ENCODE data around the gene CA5B.
"Not testable (repeated sequence)": the region's sequence is repeated elsewhere in the genome, so short reads cannot be mapped to it uniquely, and the experiment has no call there.

Gene CA5B, protein sequence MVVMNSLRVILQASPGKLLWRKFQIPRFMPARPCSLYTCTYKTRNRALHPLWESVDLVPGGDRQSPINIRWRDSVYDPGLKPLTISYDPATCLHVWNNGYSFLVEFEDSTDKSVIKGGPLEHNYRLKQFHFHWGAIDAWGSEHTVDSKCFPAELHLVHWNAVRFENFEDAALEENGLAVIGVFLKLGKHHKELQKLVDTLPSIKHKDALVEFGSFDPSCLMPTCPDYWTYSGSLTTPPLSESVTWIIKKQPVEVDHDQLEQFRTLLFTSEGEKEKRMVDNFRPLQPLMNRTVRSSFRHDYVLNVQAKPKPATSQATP

DNA sequence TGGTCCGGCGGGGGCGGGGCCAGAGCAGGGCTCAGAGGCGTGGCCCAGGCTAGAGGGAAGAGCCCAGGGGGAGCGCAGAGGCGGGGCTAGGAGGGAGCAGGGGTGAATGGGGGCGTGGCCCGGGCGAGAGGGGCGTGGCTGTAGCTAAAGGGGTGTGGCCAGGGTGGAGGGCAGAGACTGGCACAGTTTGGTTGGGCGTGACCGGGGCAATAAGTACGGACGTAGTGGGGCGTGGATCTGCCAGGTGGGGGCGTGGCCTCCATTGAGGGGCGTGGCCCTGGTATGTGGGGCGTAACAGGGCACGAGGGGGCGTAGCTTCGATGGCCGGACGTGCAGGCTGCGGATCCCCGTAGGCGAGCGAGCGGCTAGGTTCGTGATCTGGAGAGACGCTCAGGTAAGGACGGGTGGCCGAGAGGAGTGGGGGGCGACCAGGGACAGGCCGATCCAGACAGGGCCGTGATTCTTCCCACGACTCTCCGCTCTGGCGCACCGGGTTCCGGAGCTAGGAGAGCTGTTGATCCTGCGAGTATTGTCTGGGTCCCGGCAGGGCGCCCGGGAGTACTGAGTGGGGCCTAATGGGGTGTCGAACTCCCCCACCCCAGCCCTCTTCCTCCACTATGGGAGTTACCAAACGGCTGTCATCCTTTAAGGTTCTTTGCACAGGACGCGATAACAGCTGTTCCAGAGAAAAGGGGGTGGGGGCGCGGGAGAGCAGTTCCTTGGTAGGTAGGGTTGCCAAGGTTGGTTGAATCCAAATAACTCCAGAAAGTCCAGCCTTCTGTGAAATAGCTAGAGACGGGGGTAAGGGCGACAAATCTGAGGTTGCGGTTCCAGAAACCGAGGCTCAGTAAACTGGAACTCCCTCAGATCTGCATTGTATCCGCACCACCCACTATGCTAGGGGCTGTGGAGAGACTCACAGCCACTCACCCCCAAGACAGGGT is at the start of gene CA5B:
Gene CA5B, plus strand, starts transcription at position 312 of the 944 bp plus-strand sequence. CDS start 11,754 bp downstream, outside the sequence.
- DNase-seq (ENCODE audit: low read depth in 2 of 2, low spot score in 1 of 2): peak; percentile 95 to 100

DNA sequence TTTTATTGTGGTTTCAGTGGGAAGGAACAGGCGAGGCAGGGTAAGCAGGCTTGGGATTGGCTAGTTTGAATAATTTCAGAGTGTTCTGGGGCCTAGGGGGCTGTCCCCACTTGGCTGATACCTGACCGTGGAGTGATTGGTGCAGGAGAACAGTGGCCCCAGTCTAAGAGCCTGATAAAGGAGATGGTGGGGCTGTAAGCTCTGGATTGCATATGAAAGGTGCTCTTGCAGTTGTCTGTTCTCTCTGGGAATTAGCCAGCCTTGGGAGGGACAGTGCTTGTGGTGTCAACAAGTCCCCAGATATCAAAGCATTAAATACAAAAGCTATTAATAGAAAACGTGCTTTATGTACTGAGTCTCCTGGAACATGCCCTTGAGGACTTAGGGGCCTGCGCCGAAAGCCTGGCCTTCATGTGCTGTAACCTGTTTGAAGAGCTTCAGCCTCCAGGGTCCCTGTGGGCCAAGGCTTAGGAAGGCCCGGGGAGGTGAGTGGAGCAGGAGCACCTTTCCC is 43.1 kb upstream of the CA5B start:
- no peak for DNase-seq (ENCODE audit: low read depth in 2 of 2, low spot score in 1 of 2)

DNA sequence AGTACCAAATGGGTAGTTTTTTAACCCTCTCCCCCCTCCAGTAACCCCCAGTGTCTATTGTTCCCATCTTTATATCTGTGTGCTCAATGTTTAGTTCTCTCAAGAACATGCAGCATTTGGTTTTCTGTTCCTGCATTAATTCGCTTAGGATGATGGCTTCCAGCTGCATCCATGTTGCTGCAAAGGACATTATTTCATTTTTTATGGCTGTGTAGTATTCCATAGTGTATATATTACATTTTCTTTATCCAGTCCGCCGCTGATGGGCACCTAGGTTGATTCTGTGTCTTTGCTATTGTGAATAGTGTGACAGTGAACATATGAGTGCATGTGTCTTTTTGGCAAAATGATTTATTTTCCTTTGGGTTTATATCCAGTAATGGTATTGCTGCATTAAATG is 41.6 kb upstream of the CA5B start:
- DNase-seq (ENCODE audit: low read depth in 2 of 2, low spot score in 1 of 2): no peak

DNA sequence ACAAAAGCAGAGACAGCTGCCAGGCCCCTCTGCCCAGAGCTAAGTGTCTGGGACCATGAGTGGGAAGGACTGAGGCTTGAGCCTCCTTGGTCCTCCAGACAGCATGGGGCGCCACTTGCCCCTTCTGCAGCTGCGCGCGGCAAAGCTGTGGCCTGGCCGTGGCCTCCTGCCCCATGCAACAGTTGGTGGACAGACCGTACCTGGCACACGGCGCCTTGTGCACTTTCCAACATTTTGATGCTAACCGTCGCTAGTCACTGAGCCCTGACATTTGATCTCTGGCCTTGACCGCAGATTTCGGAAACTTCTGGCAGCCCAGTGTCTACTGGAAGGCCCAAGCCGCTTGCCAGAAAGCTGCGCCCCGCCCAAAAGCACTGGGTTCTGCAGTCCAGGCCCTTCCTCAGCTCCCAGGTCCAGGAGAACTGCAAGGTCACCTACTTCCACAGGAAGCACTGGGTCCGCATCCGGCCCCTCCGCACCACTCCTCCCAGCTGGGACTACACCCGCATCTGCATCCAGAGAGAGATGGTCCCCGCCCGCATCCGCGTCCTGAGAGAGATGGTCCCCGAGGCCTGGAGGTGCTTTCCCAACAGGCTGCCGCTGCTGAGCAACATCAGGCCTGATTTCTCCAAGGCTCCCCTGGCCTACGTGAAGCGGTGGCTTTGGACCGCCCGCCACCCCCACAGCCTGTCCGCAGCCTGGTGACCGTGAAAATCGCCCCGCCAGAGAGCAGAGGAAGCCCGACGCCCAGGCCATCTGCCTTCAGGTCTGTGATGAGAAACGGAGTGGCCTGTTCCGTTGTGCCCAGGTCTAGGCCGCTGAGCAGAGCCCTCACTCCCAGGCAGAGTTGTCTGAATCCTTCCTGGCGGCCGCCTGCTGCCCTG is 35.3 kb upstream of the CA5B start:
- no peak for DNase-seq (ENCODE audit: low read depth in 2 of 2, low spot score in 1 of 2)

DNA sequence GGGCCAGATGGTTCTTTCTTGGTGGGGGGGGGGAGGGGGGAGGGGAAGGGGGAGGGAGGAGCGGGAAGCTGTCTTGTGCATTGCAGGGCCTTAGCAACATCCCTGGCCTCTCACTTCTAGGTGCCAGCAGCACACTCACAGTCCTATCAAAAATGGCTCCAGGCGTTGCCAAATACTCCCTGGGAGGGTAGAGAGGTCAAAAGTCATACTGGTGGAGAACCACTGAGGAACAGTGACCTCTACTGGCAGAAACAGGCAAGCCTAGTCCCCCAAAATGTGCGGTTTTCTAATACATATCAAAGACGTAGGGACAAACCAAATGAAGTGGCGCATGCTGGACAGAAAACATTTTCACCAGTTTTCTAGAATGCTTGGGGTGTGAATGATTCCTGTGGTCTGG is 34.3 kb upstream of the CA5B start:
- DNase-seq (ENCODE audit: low read depth in 2 of 2, low spot score in 1 of 2): not testable (repeated sequence)

DNA sequence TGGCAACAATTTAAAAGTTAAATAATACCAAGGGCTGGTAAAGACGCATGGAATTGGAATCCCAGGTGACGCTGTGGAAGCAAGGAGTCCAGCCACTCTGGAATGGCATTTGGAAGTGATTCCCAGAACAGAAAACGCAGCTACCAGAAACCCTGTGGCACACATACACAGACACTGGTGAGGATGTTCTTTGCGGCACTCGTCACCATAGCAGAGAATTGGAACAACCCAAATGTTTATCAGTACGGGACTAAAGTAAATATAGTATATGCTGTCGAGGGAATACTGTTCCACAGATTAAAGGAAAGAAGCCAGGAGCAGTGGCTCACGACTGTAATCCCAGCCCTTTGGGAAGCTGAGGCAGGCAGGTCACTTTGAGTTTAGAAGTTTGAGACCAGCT is 33.8 kb upstream of the CA5B start:
- DNase-seq (ENCODE audit: low read depth in 2 of 2, low spot score in 1 of 2): not testable (repeated sequence)

DNA sequence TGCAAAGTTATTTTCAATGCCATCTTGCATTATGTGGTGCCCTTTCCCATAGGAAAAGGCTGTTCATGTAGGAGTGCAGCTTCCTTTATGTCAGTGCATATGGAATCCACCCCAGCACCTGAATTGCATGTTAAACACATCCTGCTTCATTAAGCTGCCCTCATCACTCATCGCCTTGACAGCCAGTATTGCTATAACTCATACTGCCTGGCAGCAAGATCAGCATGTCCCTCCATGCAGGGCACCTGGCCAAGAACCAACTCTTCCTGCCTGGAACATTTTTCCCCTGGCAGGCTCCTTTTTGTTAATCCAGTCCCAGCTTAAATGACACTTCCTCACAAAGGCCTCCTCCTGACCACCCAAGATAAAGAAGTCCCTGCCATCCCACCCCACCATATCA is 23.5 kb upstream of the CA5B start:
- DNase-seq (ENCODE audit: low read depth in 2 of 2, low spot score in 1 of 2): no peak

DNA sequence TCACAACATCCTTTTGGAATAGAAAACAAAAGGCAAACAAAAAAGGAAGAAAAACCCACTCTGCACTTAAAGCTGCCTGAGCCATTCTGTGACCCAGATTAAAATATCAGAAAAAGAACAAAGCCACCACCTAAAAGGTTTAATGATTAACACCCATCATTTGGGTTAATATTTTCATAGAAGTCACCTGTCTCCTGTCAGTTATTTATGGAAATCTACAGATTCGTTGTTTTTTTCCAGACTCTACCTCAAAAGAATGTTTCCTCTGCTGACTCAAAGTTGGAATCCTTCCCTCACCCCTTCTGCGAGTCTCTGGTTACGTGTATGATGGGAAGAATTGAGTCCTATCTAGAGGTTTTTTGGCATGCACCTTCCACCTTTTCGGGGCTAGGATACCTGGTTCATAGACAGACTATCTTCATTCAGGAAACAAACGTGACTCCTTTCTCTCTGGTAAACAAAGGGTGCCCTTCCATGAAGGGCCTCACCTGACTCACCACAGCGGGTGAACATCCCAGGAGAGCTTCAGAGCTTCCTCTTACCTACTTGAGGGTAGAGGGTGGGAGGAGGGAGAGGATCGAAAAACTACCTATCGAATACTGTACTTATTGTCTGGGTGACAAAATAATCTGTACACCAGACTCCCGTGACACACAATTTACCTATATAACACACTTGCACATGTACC is 19.6 kb upstream of the CA5B start:
- no peak for DNase-seq (ENCODE audit: low read depth in 2 of 2, low spot score in 1 of 2)

DNA sequence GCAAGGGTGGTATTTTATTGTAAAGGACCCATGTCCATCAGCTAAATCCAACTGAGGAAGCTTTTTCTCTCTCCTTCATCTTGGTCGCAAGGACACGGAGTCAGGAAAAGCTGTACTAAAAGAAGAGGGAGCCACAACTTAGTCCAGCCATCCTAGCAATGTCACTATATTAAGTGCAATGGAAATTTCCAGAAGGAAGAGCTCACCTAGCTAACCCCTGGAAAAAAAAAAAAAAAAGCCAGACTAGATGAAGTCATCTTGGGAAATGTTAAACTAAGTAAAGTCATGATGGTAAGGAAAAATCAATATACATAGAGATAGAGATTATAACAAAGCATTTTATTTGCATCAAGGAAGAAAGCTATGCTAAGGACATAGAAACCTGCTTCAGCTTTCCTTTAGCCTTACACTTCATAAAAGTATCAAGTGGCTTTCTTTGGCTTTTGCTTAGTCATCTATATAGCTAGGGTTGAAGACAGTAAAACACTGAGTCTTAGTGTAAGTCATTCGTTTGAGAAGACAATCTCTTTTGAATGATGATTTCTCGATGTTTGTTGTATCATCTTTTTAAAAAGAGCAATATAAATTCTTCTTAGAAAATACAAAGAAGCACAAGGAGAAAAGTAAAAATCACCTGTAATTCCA is 18.6 kb upstream of the CA5B start:
- no peak for DNase-seq (ENCODE audit: low read depth in 2 of 2, low spot score in 1 of 2)

DNA sequence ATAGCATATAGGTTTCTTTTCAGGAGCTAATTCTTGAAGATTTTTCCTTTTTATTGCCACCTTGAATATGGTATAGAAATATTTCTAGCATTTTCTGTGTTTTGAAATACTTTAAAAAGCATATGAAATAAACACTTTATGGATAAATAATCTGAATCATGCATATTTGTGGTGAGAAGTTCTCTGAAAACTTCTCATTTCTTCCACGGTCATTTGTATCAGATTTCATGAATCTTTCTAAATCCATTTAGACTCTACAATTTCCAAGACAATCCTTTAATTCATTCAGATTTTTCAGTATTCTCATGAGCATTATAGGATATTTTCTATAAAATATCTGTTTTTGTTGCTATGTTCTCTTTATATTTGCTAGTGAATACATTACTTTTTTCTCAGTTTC is 16.2 kb upstream of the CA5B start:
- no peak for DNase-seq (ENCODE audit: low read depth in 2 of 2, low spot score in 1 of 2)

DNA sequence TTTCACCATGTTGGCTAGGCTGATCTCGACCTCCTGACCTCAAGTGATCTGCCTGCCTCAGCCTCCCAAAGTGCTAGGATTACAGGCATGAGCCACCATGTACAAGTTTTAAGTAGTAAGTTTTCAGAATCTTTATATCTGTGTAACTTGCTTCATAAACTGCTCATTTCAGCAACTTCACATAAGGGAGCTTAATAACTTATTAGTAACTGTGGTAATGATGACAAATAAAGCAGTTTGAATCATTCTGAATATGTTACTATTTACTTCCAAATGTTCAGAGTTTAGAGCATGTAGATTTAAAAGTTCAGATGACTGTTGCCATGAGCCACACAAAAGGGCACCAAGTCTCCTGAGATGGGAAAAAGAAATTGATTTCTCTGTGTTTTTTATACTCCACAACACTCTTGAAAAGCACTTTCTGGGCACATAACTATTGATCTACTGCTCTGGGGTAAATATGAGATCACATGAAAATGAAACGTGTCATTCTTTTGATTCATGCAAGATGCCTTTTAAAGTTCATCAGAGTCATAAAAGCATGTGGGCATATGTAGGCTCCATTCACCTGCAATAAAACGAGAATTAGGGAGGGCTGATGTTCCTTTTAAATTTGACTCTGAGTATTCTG is 14.1 kb upstream of the CA5B start:
- DNase-seq (ENCODE audit: low read depth in 2 of 2, low spot score in 1 of 2): no peak

DNA sequence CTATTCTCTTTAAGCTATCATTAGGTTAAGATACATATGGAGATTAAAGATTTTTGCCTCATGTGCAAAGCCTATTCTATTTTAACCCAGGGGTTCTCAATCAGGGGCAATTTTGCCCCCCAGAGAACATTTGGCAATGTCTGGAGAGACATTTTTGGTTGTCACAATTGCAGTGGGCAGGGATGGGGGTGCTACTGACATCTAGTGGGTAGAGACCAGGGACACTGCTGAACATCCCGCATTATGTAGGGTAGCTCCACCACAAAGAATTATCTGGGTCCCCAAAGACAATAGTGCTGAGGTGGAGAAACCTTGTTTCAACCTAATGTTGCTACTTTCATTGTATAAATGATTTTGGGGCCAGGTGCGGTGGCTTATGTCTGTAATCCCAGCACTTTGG is 13.2 kb upstream of the CA5B start:
- DNase-seq (ENCODE audit: low read depth in 2 of 2, low spot score in 1 of 2): no peak

DNA sequence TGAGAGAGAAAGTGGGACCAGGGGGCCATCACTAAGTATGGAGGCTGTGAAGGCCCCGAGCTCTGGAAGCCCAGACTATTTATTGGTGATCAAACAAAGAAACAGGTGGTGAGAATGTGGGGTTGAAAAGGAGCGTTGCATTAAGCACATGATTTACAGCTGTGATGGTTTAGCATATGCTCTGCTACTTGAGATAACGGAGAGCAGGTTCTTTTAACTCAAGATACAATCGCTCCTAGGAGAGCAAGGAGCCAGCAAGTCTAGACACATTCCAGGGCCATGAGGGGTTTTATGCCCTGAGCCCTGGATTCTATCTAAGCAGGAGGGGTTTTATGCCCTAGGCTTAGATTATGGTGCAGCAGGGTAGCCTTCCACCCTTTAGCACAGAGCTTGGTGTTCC is 6.7 kb upstream of the CA5B start:
- not testable (repeated sequence) for DNase-seq (ENCODE audit: low read depth in 2 of 2, low spot score in 1 of 2)

DNA sequence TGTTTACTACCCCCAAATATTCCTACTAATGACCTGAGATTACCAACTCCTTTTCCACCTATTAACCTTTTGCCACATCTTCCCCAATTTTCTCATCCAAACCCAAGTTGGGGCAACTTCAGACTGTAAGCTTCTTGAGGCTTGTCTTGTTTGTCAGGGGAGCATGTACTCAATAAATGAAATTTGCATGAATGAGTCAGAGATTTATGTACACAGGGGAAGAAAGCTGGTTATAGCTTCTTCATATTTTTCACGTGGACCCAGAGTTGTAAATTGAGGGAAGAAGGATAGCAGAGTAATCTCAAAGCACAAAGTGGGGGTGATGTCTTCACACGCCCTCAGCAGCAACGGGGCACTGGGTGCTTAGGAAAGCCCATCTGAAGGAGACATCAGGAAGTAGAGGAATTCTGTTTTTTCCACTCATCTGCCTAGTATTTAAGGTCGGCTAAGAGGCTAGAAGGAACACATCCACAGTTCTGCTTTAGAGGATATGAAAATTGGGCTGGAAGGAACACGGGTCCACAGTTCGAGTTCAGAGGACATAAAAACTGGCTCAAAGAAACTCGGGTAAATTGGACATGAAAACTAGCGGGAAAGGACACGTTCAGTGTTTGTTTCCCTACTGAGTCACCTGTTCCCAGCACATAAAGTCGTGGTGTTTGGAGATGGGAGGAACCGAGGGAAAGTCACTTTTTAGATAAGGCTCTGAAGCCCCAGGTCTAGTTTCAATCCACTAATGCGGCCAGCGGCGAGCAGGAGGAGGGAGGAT is 696 bp upstream of the CA5B start:
- no peak for DNase-seq (ENCODE audit: low read depth in 2 of 2, low spot score in 1 of 2)

DNA sequence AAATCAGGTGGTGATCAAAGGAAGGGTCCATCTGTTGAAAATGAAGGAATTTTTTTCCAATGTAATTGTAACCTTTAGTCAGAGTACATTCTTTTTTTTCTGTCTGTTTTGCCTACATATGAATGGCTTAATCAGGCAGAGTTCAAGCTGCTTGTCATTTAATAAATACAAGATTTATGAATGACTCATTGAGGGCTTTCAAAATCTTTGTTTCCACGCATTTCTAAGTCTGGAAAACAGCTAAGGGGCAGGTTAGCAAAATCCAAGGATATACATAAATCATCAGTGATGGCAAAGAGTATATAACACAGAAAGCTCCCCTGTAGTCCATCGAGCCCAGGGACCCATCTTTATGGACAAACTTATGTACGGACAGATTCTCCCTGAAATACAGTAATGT is 1.8 kb downstream of the CA5B start:
- DNase-seq (ENCODE audit: low read depth in 2 of 2, low spot score in 1 of 2): no peak

DNA sequence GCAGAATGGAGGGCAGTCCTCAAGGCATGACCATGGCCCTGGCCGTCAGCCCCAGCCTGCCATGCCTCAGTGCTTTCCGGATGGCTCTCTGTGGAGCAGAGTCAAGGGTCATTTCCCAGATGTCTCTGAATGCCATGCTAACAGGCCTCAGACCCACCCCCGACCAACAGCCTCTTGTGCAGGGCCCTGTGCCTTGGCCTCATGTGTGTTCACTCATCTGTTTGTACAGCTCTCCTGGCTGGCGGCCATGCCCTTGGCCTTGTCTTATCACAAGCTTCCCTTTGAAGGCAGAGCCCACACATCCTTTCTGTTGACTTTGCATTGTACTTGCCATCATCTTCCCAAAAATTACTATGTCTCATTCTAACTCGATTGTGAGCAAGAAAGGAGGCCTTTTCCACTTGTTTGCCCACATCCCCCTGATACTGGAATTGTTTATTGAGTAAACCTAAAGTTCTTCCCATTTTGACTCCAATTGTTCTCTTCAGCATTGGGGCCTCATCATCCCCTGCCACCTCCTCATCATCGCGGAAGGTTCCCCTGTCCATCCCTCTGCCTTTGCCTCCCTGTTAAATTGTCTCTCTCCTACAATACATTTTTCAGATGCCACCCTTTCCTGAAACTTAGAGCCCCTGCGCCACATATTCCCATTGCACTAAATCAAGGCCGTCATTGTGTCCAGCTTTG is 6.3 kb downstream of the CA5B start:
- DNase-seq (ENCODE audit: low read depth in 2 of 2, low spot score in 1 of 2): no peak

DNA sequence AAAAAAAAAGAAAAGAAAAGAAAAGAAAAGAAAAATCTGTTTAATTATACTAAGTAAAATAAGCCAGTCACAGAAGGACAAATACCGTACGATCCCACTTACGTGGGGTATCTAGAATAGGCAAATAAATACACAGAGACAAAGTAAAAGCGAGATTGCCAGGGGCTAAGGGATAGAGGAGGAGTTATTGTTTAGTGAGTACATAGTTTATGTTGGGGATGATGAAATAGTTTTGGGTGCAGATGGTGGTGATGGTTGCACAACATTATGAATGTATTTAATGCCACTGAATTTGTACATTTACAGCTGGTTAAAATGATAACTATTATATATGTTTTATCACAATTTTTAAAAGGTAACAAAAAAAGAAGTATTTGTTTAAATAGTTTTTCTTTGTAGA is 7.1 kb downstream of the CA5B start:
- DNase-seq (ENCODE audit: low read depth in 2 of 2, low spot score in 1 of 2): no peak

DNA sequence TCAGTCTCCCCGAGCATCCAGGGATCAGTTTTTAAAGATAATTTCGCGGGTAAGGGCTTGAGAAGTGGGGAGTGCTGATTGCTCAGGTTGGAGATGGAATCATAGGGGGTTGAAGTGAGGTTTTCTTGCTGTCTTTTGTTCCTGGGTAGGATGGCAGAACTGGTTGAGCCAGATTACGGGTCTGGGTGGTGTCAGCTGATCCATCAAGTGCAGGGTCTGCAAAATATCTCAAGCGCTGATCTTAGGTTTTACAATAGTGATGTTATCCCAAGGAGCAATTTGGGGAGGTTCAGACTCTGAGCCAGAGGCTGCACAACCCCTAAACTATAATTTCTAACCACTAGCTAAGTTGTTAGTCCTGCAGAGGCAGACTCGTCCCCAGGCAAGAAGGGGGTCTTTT is 8.6 kb downstream of the CA5B start:
- not testable (repeated sequence) for DNase-seq (ENCODE audit: low read depth in 2 of 2, low spot score in 1 of 2)

Data from stimulated activated CD8-positive, alpha-beta memory T cell treated with anti-CD3 and anti-CD28 coated beads, Interleukin-4, amount 100 ng/mL, for 1 hour (primary cell).